Adrenal gland (tissue), 5 donors: Measurements from ENCODE around the gene SSH3.

Experiments used
- POLR2A ChIP-seq, 2 donors: fragments of 450-650 bp; IDR thresholded peaks; one replicate each; pipeline ENCODE4 v1.6.1; 2017; ENCODE audit warnings: antibody characterized with exemption in 2 of 2, mild to moderate bottlenecking in 2 of 2, moderate library complexity in 1 of 2
- TF ChIP-seq, protein P1 (sequence below), 6 experiments: fragments of 450-650 bp in 4 of 6; fragments of 200-600 bp in 2 of 6; sonication (generic) in 1 of 6; IDR thresholded peaks; 1 replicate in 5 of 6; 2 replicates in 1 of 6; pipeline versions ENCODE4 v1.5.1 to v1.8.0; 2016 to 2021; ENCODE audit warnings: antibody characterized with exemption in 6 of 6, mild to moderate bottlenecking in 2 of 6, moderate library complexity in 1 of 6
- donor health status: DM: no; HTN: no; CAD: no.

GRCh38 chr11:67260406-67260805 is 42.9 kb upstream of the SSH3 start:
- TF ChIP-seq, protein P1, sequence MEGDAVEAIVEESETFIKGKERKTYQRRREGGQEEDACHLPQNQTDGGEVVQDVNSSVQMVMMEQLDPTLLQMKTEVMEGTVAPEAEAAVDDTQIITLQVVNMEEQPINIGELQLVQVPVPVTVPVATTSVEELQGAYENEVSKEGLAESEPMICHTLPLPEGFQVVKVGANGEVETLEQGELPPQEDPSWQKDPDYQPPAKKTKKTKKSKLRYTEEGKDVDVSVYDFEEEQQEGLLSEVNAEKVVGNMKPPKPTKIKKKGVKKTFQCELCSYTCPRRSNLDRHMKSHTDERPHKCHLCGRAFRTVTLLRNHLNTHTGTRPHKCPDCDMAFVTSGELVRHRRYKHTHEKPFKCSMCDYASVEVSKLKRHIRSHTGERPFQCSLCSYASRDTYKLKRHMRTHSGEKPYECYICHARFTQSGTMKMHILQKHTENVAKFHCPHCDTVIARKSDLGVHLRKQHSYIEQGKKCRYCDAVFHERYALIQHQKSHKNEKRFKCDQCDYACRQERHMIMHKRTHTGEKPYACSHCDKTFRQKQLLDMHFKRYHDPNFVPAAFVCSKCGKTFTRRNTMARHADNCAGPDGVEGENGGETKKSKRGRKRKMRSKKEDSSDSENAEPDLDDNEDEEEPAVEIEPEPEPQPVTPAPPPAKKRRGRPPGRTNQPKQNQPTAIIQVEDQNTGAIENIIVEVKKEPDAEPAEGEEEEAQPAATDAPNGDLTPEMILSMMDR (IDR thresholded peaks at IDR 0.05): no peak
- no peak for TF ChIP-seq POLR2A (IDR thresholded peaks at IDR 0.05)
